T-helper 1 cell treated with Interleukin-12 subunit alpha and Interleukin-12 subunit beta and Interleukin-4 antibody, amounts not matched to agents 30 ng/mL and 1 ng/mL, for 36 hours (primary cell): Measurements from ENCODE around the gene SPACA5. TPM values are rescaled to one million over a fixed set of nuclear protein-coding genes. Genes with fewer than 3 reads are reported as not detected.
"Not testable (repeated sequence)": the region's sequence is repeated elsewhere in the genome, so short reads cannot be mapped to it uniquely, and the experiment has no call there.

ENCODE experiments used
- intact Hi-C: fragments of 100-400 bp; cut with micrococcal nuclease; formaldehyde crosslinking; loops from one replicate; pipeline ENCODE4 v1.15.1; 2024
- total RNA-seq: library from RNA; stranded (reverse); gene quantifications from 2 replicates; pipeline ENCODE4 v1.2.3, GENCODE V29; 2022

SPACA5 gene
- total RNA-seq, 1 donor from 2014 or later: not detected

DNA sequence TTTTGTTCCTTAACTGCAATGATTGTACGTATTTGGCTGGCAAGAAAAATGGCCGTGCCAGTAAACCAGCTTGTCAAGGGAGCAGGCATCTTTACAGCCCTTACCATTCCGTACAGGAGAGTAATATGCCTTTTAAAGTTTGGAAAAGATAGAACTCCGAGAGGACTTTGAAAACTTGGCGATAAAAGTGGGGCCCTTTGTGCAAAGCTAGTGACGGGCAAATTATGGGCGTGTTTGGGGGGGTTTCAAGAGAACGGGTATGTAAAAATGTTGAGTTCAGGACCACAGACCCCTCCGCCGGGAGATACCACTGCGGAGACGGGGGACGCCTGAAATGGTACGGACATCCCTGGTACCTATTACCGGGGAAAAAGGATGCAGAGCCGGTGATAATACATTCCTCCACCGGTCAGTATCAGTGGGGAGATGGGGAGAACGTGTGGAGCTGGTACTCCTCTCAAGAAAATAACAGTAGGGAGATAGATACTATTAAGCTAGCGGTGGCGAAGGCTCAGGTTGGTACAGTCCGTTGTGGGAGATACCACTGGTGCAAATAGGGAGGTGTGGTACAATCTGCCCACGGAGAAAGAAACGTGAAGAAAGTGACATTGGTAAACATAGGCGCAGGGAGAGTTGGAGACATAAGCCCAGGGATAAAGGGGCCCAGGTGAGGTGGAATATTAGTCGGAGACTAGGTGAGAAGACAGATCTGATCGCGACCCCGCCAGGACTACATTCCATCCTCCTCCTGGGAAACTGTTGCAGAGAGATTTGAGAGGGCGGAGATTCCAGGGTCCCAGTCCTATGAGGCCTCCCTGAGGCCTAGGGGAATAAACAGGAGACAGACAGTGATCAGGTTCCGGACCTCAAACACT lies 14.5 kb downstream of the SPACA5 start:
- intact Hi-C loops: loop anchor here (1.0 kb wide), 1 partner anchor 460 kb away; the partner anchor contains the start of gene ARAF

DNA sequence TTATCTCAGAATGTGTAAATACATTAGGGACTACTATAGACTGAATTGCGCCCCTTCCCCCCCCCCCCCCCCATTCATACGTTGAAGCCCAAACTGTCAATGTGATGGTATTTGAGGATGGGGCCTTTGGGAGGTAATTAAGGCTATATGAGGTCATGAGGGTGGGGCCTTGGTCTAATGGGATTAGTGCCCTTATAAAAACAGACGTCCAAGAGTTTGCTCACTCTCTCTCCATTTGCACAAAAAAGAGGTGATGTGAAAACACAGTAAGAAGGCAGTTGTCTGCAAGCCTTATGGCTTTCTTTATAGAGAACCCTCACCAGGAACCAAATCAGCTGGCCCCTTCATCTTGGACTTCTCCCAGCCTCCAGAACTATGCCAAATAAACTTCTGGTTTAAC lies 15.3 kb downstream of the SPACA5 start:
- intact Hi-C loops: no loop called here

DNA sequence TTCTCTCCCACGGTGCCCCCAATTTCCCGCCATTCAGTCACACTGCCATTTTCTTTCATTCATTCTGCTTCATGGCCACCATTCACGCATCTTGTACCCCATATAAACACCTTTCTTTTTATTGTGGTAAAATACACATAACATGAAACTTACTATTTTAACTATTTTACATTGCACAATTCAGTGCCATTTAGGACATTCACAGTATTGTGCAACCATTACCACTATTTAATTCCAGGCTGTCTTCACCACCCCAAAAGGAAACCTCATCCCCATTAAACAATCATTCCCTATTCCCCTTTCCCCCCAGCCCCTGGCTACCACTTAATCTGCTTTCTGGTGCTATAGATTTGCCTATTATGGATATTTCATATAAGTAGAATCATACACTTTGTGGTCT lies 15.9 kb downstream of the SPACA5 start:
- intact Hi-C loops: no loop called here

DNA sequence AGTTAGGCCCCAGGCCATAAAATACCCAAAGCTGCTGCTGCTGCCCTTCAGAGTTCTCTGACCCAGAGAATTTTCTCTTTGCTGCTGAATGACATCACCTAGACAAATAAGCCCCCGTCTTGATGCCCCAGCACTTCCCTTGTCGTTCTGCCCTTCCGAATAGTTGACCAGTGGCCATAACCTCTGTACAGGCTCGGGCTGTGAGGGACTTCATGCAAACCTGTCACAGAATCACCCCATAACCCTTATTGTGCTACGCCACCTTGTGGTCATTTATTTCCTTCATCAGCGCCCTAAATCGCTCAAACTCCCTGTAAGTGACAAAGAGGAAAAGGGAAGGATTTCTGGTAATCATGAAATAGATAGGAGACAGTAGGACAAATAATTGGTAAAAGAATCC lies 18.8 kb downstream of the SPACA5 start:
- intact Hi-C loops: no loop called here

DNA sequence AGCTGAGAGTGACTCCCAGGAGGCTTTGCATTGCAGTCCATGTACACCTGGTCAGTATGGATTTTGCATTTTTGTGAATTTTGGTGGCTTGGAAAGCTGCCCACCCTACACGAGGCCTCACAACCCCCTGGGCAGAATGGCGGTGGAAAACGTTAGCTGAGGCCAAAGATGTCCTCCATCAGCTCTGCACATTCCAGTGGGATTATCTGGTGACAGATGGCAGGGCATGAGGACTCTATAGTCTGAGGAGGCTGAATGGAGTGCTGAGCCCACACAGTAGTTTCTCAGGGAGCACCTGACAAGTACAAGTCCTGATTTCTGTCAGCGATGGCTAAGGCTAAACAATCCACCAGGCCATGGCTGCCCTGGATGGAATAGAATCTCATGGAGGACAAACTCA lies 20.8 kb downstream of the SPACA5 start:
- intact Hi-C loops: loop anchor here (2.0 kb wide), 4 partner anchors 43 to 643 kb away; partner anchors contain the start of genes ELK1, UXT and ZNF630

DNA sequence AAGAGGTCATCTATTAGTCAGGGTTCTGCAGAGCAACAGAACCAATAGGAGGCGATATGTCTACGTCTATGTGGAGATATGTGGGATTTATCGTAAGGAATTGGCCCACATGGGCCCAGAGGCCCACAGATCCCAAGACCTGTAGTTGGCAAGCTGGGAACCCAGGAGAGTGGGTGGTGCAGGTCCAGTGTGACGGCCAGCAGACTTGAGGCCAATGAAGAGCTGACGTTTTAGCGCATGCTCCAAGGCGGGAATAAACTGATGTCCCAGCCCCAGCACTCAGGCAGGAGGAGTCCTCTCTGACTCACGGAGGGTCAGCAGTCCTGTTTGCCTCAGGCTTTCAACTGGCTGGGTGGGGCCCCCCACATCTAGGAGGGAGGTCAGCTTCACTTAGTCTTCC lies 21.3 kb downstream of the SPACA5 start:
- intact Hi-C loops: no loop called here

DNA sequence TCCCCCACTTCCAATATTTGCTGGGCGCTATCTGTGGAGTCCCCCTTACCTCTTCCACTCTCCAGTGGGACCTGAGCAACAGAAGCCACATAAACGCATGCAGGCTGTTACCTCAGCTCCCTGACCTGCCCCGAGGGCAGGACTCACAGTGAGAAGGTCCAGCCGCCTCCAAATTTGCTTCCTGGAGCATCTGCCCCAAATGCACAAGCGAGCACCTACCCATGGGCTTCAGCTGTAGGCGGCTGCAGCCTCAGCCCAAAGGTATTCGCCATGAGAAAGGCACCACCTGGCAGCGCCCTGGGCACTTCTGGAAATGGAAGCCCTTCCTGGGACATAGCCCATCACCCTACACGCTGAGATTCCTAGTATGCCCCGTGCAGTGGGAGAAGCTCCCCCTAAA lies 23.4 kb downstream of the SPACA5 start:
- intact Hi-C loops: no loop called here

DNA sequence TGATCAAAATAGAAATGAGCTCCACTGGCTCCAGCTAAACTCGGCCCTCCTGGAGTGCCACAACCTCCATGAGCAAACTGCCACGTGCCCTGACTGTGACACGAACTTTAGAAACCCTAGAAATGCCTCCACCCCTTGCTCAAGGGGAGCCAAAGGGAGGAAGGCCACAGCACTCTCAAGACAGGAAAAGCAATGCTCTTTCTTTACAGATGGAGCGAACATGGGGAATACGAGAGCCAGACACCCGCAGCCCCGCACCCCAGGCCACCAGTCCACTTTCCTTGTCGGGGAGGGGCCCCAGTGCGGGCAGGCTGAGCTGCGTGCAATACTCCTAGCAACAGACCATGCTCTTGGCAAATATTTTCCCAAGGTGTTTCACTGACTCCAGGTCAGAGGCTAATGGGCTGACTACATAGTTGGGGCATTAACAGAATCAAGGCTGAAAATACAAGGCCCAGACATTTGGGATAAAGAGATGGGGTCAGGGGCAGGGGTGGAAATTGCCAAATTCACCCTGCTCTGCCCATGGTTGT lies 23.9 kb downstream of the SPACA5 start:
- intact Hi-C loops: not testable (repeated sequence)

DNA sequence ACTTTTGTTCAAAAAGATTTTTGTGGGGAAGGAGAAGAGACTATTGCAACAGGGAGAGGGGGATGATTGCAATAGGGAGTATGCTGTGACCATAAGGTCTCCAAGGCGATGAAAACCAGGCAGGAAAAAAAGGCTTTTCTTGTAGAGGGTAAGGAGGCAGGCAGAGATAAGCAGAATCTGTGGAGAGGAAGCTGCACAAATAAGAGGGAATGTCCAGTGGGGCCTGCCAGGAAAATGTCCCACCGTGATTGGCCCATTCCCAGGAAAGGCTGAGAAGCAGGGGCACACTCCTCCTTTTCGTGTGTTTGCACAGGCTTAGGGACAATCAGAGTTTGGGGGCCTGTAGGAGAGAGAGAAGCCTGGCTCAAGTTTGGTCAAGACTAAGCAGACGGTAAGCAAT lies 29.1 kb downstream of the SPACA5 start:
- intact Hi-C loops: no loop called here

DNA sequence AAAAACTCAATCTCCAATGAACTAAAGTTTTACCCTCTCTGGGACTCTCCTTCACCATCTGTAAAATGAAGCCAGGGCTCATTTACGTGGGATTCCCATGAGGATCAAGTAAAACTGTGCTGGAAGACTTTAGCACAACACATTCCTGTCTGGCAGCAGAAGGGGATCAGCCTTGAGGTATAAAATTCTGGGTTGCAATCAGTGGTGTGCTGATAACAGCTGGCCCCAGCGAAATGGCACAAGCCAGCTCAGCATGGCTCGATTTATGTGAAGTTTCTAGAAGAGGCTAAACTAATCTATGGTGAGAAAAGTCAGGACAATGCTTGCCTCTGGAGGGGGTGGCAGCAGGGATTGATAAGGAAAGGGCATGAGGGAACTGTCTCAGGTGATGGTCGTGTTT lies 36.3 kb downstream of the SPACA5 start:
- intact Hi-C loops: no loop called here

DNA sequence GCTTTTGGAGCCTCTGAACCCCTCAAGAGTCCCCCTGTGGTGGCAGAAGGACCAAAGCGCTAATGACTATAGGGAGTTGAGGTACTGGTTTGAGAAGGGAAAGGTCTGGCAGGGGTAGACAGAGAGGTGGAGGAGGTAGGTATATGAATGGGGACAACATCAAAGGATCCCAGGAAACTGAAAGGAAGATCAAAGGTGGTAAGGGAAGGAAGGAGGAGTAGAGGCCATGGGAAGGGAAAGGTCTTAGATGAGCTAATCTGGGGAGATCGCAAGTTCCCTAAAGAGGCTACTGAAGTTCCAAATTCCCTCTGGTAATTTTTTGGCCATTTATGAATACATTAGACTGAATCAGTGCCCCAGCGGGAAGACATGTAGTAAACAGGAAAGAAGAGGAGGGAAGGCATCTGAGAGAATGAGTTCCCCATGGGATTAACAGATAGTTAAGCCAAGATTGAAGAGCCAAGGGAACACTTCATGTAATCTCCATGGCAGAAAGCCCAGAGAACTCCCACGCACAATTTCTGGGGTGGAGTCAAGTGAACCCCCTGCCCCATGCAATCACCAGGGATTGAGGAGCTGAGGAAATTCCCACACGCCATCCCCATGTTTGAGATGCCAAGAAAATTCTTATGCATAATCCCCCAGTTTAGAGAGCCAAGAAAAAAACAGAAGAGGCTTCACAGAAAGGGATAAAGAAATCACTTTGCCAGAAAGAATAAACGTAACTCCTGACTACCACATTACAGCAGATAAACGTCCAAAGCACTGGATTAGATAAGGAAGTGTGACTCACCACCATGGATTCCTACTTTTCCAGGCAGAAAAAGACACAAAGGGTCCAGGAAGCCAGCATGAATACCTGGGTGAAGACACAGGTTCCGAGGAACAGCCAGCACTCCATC lies 38.9 kb downstream of the SPACA5 start:
- intact Hi-C loops: no loop called here

DNA sequence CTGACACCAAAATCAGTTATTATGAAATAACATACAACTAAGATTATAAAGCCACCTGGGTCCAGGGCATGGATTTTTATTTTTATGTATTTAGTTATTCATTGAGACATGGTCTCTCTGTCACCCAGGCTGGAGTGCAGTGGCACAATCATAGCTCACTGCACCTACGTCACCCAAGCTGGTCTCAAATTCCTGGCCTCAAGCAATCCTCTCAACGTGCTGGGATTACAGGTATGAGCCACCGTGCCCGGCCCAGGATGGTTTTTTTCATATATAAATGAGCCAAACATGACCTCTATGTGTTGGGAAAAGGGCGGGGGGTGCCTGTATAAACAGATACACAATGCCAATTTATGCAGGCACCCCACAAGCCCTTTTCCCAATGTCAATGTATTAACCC lies 40.1 kb downstream of the SPACA5 start:
- intact Hi-C loops: no loop called here

DNA sequence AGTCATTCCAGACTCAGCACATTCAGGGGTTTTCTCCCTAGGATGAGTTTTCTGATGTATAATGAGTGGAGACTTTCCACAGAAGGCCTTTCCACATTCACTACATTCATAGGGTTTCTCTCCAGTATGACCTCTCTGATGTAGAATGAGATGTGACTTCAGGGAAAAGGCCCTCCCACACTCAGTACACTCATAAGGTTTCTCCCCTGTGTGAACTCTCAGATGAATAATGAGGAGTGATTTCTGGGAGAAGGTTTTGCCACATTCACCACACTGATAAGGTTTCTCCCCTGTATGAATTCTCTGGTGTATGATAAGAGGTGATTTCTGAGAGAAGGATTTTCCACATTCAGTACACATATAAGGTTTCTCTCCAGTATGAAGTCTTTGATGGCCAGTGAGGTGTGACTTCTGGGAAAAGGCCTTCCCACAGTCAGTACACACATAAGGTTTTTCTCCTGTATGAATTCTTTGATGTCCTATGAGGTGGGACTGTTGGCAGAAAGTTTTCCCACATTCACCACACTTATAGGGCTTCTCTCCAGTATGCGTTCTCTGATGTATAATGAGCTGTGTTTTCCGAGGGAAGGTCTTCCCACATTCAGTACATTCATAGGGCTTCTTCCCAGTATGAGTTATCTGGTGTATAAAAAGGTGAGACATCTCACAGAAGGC lies 52.0 kb downstream of the SPACA5 start:
- intact Hi-C loops: no loop called here

DNA sequence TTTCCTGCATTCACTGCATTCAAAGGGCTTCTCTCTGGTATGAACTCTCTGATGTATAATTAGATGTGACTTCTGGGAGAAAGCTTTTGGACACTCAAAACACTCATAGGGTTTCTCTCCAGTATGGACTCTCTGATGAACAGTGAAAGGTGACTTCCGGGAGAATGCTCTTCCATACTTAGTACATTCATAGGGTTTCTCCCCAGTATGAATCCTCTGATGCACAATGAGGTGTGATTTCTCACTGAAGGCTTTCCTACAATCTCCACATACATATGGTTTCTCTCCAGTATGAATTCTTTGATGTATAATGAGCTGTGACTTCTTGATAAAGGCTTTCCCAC lies 52.5 kb downstream of the SPACA5 start:
- intact Hi-C loops: no loop called here

Other genes with a start within 250 kb of the SPACA5 start
- gene ZNF81, start 170.1 kb upstream of the SPACA5 start, total RNA-seq: 9.5 and 10.4 TPM in 2 replicates
- gene ZNF182, start 3.0 kb upstream of the SPACA5 start, total RNA-seq: 6.5 and 6.7 TPM in 2 replicates
- gene ZNF630, start 64.7 kb downstream of the SPACA5 start, total RNA-seq: 0.44 and 0.54 TPM in 2 replicates
- not detected in 2 replicates for gene SPACA5B, start 123.6 kb downstream of the SPACA5 start, total RNA-seq
- not detected in 2 replicates for gene SSX5, start 189.8 kb downstream of the SPACA5 start, total RNA-seq
- not detected in 2 replicates for gene SSX1, start 248.4 kb downstream of the SPACA5 start, total RNA-seq